Measurements from ENCODE around the gene GGT6.

The GGT6 gene

DNA sequence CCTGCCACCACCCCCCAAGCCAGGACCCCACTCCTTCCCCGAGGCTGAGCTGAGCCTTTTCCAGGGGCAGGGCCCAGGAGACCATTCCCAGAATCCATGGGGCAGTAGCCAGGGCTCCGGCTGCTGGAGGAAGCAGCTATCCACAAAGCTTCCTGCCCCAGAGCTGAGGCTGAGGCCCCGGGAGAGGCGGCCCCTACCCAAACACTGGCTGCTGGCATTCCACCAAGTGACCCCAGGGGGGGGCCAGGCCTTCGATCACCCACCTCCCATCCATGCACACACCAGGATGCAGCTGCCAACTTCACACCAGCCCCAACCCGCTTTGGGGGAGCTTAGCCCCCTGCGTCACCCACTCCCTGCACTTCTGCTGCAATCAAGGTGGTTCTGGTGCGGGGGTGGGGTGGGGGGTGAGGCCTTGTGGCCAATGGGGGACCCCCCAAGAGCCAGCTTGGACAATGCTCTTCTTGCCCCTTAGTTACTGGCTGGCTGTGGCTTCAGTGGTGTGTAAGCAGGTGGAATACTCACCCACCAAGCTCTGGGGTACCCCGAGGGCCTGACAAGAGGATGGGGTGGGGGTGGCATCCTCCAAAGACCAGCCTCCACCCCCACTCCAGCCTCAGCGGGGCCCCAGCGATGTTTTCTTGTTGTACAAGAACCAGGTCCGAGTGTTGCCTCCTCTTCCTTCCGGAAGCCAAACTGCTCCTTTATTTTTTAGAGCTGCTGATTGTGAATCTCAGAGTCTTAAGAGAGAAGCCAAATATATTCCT is 22.0 kb downstream of the GGT6 start:
- no peak for DNase-seq (ENCODE audit: low read depth in 2 of 2)

DNA sequence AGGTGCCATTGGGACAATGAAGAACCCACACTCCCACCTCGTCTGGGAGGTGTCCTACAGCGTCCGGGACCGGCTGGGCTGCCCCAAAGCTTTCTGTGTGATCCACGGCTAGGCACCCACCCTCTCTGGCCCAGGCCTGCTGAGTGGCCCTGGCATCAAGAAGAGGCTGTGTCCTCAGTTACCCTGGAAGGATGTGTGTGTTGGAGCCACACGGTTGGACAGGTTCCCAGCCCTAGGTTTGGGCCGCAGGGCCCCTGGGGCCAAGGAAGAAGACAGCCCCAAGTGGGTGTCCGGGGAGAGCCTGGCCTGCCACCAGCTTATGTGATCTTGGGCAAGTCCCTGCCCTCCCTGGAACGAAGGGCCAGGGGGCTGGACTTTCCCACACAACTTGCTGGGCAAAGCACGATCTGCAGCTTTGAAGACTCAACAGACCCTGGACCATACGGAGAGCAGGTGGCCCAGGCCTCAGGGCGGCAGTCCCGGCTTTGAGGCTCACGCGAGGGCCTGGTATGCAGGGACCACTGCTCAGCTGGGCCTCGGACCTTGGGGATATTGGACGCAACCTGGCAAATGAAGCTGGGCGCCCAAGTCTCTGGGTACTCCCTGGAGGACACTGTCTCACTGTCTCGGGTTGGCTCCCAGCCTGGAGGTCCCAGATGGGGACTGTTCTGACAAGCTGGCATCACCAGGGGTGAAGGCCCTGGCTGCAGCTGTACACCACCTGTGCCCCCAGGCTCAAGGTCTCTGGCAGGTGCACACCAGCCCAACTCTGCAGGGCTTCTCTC is 22.7 kb downstream of the GGT6 start:
- DNase-seq (ENCODE audit: low read depth in 2 of 2), result no peak

DNA sequence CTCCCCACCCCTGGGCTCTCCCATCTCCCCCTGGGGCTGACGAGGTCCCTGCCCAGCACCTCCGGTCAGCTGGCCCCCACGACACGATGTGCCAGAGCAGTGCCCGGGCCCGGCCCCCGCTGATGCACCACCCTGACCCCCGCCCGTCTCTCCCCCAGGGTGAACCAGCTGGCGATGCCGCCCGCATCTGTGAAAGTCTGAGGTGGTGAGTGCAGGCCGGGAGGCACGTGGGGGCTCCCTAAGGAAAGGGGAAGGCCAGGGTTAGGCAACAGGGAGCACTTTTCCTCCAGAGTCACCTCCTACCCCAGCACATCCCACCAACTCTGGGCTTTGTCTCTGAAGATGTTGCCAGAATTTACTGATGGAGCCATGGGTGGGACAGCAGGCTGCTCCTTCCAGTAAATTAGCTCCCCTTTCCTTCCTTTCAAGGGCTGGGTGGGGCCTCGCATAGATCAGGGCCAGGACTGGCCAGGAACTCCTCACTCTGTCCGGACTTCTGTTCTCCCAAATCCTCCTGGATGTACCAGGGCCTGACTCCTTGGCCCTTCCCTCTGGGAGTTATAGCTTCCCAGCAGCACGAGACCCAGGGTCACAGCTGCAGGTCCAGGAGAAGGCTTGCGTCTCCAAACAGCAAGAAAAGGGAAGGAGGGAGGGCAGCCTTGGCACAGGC is 23.5 kb downstream of the GGT6 start:
- DNase-seq (ENCODE audit: low read depth in 2 of 2), result no peak

DNA sequence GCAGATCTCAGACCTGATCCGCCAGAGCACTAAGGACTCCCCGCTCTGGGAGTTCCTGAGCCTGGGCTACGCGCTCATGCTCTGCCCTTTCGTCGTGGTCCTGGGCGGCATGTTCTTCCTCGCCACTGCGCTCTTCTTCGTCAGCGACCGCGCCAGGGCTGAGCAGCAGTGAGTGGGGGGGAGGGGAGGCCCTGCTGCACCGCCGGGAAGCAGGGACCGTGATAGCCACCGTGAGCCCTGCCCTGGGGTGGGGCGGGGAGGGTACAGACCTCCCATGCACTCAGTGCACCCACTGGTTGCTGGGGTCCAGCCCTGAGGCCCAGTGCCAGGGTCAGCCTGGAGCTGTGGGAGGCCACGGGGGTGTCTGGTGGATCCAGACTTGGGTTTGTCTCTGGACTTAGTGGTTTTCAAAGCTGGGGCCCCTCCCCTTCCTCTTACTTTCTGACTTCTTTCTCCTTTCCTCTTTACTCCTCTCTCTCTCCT is 24.1 kb downstream of the GGT6 start:
- DNase-seq (ENCODE audit: low read depth in 2 of 2), result no peak

DNA sequence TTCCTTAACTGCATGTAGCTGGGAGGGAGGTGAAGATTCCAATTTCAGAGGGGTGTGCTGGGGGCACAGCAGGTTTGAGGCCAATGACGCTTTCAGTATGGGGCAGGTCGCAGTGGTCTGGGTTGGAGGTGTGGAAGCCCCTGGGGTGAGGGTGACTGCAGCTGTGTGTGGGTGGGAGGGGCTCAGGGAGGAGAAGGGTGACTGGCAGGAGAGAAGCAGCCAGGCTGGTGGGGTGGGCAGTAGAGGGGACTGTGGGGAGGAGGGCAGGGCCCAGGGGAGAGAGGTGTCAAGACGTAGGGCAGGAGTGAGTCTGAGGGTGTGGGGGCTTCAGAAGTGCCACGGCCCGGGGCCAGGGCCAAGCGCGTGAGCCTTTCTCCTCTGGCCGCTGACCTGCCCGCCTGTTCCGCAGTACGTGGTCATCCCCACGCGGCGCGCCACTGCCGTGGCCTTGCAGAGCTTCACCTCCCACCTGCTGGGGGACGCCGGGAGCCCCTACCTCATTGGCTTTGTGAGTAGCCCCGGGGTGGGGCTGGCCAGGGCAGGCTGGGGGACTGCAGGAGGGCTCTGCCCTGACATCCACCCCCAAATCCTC is 24.6 kb downstream of the GGT6 start:
- DNase-seq (ENCODE audit: low read depth in 2 of 2), result no peak

DNA sequence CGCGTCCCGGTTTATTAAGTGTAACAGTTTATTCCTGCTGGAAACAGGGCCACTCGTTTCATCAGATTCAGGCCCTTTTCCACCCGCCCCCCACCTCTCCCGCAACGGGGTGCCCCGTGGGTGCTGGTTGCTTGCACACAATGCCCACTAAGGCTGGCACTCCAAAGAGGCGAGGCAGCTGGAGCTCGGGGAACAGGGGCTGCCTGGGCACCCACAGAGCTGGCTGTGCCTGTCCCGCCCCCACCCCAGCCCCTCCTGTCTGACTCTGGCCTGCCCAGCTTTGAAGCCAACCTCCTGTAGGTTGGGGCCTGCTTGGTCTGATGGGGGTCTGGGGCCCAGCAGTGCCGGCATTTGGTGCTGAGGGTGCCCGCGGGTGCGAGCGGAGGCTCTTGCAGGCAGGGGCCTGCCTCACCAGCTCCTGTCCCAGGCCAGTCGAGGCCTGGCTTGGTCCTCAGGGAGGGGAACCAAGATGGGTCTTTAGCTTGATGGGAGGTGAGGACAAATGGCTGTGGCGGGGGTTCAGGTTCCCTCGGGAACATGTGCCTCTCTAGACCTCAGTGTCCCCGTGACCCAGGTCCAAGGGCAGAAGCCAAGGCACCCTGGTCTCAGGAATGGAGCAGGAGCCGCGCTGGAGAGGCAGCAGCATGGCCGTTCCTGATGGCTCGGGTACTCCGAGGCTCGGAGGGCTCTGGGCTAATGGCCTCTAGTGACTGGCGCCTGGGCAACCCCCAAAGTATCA is 25.3 kb downstream of the GGT6 start:
- no peak for DNase-seq (ENCODE audit: low read depth in 2 of 2)

DNA sequence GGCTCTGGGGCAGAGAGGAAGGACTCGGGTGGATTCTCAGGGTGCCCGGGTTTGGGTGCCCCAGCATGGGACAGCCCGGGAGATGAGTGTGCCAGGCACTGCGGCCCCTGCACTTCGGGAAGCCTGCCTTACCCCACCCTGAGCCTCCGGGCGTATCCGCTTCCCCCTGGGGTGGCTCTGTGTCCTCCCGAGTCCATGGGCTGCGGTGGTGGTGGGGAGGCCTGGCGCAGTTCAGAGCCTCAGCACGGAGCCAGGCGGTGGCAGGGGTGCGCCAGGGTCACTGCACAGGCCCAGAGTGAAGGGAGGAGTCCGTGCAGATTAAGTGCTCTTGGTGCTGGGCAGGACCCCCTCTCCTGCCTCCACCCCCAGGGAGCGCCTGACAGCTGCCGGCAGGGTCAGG is 25.9 kb downstream of the GGT6 start:
- no peak for DNase-seq (ENCODE audit: low read depth in 2 of 2)

DNA sequence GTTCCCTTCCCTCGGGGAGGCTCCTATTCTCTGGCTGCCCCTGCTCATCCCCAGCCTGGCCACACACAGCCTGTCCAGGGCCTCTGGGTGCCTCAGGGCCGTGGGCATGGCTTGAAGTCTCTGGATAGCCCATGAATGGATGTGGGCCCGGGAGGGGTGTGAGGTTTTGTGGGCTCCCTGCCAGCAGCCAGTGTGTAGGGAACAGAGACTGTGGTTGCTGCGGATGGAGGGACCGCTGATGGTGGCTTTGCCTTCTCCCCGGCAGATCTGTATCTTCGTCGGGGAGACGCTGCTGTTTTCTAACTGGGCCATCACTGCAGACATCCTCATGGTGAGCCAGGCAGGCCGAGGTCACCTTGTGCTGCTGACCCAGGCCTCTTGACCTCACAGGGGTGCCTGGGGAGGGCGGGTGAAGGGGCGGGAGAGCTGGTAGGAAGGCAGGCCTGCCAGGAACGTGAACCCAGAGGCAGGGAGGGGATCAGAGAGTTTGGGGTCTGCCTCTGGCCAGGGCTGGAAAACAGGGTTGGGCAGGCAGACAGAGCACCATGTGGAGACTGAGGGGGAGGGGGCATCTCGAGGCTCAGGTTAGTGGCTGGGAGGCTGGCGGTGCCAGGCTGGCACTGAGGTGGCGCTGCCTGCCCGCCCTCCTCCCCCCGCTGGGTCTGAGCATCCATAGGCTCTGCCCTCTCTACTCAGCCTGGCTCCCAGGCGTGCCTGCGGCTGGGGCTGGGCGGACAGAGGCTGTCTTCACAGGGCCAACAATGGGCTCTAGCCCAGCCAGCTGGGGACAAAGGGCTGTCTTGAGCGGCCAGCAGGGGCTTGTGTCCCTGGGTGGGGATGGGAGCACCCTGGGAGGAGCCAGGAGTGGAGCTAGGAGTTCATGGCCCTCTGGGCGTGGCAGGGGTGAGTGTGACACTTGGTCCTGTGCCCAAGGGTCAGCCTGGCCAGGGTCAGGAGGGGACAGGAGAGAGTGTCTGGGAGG is 26.6 kb downstream of the GGT6 start:
- no peak for DNase-seq (ENCODE audit: low read depth in 2 of 2)

DNA sequence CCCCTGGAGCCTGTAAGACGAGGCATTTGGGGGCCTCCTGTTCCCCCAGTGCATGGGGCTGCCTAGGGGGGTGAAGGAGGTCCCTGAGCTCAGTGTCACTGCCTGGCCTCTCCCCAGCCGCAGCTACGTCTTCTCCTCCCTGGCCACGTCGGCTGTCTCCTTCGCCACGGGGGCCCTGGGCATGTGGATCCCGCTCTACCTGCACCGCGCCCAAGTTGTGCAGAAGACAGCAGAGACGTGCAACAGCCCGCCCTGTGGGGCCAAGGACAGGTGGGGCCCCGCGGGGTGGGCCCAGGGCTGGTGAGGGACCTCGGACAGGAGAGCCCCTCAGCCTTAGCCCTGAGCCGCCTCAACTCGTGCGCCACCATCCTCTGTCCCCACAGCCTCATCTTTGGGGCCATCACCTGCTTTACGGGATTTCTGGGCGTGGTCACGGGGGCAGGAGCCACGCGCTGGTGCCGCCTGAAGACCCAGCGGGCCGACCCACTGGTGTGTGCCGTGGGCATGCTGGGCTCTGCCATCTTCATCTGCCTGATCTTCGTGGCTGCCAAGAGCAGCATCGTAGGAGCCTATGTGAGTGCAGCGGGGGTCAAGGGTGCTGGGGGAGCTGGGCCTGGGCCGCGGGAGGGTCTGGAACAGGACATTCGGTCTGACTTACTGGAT is 27.4 kb downstream of the GGT6 start:
- no peak for DNase-seq (ENCODE audit: low read depth in 2 of 2)

DNA sequence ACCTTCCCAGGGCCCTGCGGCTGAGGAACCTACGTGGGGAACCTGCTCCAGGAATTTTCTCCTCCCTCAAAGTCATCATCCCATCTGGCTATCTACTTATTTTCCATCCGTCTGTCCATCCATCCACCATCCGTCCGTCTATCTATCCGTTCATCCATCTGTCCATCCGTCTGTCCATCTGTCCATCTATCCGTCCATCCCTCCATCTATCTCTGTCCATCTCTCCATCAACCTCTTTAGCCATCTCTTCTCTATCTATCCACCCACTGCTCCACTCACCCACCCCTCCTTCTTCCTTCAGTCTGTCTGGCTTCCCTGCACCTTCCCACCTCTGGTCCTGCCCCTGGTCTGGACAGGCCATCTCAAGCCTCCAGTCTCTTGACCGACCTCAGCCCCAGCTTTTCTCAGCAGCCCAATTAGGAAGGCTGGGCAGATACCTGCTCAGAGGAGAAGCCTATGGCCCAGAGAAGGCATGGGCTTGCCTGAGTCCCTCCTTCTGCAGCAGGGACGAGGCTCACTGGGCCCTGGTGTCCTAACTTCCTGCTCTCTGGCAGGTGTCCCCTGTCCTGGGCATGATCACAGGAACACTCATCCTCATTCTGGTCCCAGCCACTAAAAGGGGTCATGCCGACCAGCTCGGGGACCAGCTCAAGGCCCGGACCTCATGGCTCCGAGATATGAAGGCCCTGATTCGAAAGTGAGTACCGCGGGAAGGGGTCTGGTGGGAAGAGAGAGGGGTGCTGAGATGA is 28.2 kb downstream of the GGT6 start:
- DNase-seq (ENCODE audit: low read depth in 2 of 2), result no peak

DNA sequence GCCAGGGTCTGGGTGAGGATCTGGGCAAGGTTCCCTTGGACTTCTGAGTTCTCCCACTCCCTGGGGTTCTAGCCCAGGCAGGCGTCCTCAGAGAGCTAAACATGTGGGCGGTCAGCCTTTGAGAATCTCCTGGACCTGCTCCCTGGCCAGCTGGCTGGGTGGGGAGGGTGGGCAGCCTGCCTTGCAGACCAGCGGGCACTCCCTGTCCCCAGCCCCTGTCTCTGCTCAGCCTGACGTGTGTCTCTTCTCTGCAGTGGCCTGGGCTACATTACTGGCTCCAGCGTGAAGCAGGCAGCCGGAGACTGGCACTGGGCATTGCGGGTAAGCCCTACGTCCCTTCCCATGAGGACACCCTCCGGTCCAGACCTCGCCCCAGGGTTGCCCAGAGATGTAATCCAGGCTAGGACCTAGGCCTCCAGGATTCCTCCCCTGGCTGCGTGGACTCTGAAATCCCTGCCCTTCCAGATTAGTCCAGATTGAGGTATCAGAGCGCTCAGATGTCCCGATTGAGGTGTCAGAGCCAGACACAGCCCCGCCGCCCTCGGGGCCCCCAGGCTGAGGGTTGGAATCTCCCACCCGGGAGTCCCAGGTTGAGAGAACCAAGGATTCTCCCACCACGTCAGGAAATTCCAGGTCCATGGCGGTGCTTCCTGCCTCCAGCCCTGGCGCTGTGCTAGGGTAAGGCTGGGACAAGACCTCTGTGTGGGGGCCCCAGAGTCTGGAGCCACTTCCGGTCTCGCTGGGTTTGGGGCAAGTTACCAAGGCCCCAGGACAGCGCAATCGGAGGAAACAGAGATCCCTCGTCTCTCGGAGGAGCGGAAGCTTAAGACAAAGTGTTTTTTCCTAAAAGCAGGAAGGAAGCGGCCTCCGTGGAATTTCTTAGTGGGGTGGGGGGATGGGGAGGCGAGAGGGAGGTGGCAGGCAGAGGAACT is 29.3 kb downstream of the GGT6 start:
- DNase-seq (ENCODE audit: low read depth in 2 of 2), result no peak

DNA sequence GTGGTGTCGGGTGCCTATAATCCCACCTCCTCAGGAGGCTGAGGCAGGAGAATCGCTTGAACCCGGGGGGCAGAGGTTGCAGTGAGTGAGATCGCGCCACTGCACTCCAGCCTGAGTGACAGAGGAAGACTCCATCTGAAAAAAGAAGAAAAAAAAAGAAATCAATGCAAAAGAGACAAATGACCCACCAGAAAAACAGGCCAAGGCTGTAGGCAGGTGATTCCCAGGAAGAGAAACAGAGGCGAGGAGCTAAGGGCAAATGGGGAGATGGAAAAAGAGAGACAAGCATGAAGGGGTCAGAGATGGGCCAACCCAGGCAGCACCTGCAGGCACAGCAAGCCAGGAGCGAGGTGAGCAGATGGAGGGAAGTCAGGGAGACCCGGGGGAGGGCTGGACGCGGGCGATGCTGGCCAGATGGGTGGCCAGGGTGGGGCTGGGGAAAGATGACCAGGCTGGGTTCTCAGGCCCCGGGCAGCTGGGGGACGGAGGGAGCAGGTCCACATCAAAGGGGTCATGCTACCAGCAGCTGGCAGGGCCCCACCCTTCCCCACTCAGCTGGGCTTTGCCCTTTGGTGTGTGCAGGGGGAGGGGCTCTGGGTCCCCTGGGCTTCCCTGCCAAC is 30.7 kb downstream of the GGT6 start:
- no peak for DNase-seq (ENCODE audit: low read depth in 2 of 2)

DNA sequence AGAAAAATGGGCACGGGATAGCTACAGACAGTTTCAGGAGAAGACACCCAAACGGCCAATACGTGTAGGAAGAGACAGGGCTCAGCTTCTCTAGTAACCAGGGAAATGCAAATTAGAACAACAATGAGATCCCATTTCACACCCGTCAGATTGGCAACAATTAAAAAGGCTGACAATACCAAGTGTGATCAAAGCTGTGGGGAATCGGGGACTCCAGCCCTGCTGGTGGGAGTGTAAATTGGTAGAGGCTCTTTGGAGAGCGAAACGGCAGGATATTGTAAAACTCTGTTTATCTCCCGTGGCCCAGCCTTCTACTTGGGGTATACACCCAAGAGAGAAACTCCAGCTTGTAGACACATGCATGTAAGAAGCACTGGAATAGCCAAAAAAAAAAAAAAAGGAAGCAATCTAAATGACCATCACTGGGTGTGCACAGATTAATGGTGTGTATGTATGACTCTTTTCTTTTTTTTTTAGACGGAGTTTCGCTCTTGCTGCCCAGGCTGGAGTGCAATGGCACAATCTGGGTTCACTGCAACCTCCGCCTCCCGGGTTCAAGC is 32.7 kb downstream of the GGT6 start:
- DNase-seq (ENCODE audit: low read depth in 2 of 2), result no peak

DNA sequence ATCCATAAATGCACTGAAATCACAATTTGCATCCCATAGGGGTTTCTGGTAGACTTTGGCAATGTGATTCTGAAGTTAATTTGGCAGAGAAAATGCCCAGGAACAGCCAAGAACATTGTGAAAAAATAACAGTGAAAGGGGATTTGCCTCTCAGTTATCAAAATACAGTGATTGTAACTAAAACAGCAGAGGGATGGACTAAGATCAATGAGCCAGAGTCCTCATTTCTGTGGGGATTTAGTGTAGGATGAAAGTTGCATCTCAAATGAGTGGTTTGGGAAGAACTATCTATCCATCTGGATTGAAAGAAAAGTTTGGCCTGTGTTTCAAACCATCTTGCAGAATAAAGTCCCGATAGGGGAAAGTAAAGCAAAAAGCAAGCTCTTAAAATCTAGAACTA is 33.2 kb downstream of the GGT6 start:
- no peak for DNase-seq (ENCODE audit: low read depth in 2 of 2)

DNA sequence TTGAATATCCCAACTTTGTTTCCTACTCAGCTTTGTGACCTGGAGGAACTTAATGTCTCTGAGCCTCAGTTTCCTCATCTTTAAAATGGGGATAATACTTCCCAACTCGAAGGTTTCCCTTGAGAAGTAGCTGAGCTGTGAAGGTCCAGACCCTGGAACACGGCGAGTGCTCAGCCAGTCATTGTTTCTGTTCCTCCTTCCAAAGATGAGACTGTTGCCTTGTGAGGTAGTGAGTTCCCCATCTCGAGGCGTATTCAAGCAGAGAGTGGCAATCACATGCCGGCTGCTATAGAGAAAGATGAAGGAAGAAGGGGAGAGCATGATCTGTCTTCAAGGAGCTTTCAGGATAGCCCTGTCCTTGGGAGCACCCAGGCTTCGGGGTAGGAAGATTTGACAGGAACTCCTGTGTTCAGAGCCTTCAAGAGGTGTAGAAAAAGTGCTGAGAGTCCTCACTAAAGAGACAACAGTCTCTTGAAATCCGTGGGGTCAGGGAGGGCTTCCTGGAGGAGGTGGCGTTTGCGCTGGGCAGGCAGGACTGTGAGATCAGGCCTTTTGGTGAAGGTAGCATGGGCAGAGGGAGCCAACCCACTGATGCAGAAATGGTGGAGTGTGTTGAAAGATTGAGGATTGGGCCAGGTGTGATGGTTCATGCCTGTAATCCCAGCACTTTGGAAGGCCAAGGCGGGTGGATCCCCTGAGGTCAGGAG is 34.5 kb downstream of the GGT6 start:
- DNase-seq (ENCODE audit: low read depth in 2 of 2), result no peak

DNA sequence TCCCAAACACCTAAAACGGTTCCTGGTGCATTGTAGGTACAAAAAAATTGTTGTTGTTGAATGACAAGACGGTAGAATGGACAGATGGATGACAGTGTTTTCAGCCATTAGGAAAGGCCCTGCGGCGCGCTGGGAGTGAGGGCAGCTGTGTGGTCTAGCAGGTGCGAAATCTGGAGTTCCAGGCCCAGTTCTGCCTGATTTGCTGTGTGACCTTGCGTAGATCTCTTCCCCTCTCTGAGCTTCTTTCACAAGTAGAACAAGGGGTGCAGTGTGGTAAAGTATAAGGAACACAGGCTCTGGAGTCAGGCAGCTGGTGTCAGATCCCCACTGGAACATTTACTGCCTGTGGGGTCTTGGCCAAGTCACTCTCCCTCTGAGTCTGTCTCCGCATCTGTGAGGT is 36.4 kb downstream of the GGT6 start:
- DNase-seq (ENCODE audit: low read depth in 2 of 2), result no peak

DNA sequence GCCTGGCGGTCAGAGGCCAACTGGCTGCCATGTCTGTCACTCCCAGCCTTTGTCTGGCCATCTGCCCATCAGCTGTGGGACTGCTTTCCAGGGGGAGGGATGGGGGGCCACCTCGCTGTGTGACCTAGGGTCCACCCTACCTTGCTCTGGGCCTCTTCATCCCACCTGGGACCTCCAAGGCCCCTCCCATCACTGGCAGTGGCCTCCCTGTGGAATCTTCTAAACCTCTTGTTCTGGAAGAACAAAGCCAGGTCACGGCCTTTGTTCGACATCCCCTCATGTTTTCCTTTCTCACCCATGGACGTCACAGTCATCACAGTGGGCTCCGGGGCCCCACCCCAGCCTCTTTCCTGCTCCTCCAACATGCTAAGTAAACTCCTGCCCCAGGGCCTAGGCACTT is 37.7 kb downstream of the GGT6 start:
- DNase-seq (ENCODE audit: low read depth in 2 of 2), result no peak

Measured in stimulated activated CD8-positive, alpha-beta memory T cell treated with anti-CD3 and anti-CD28 coated beads, Interleukin-2, amount 100 ng/mL, for 1 hour (primary cell).